Testis (tissue), 5 donors: Measurements from ENCODE around the gene ORMDL2. TPM values are rescaled to one million over a fixed set of nuclear protein-coding genes. Genes with fewer than 3 reads are reported as not detected.

Source experiments
- DNase-seq: peaks from one replicate; pipeline ENCODE4 v3.0.0-alpha.2; 2019
- H3K27ac ChIP-seq, 2 donors: fragments of 200-600 bp; sonication (generic); one replicate each; pipeline ENCODE4 v1.5.1; 2019
- H3K27me3 ChIP-seq: fragments of 200-600 bp; sonication (generic); one replicate; pipeline ENCODE4 v1.5.1; 2019
- H3K36me3 ChIP-seq: fragments of 200-600 bp; sonication (generic); one replicate; pipeline ENCODE4 v1.5.1; 2017; ENCODE audit warnings: low read depth; ENCODE audit errors: missing control alignments
- H3K4me1 ChIP-seq: fragments of 200-600 bp; sonication (generic); one replicate; pipeline ENCODE4 v1.5.1; 2019
- H3K4me3 ChIP-seq, 2 donors: fragments of 200-600 bp; sonication (generic); one replicate each; pipeline ENCODE4 v1.5.1; 2017 to 2019
- H3K9me3 ChIP-seq: fragments of 200-600 bp; sonication (generic); one replicate; pipeline ENCODE4 v1.5.1; 2017
- POLR2A ChIP-seq: fragments of 450-650 bp; IDR thresholded peaks from one replicate; pipeline ENCODE4 v1.6.1; 2017; ENCODE audit warnings: antibody characterized with exemption, mild to moderate bottlenecking, moderate library complexity
- WGBS, 2 donors: methylation state at CpG; one replicate each; pipeline ENCODE4 v1.1.5; 2018; 5-methylcytosine and 5-hydroxymethylcytosine counted together
- intact Hi-C: fragments of 100-400 bp; cut with DNase I; formaldehyde crosslinking; loops from one replicate; pipeline ENCODE4 v1.15.1; 2023; ENCODE audit warnings: low total_unique reads
- long read RNA-seq, 2 donors: transcript quantifications; one replicate each; lab custom pipeline, GENCODE V29; 2026
- polyA plus RNA-seq: library from polyadenylated mRNA; stranded (reverse); fragments of 350-450 nt; fragmentation: Illumina TruSeq; extraction: RNeasy Lipid Tissue Mini Kit (QIAGEN cat#74804); gene quantifications from one replicate; pipeline ENCODE4 v1.2.3, GENCODE V29; 2014; ENCODE audit warnings: low read depth, low replicate concordance; ENCODE audit not compliant: insufficient read depth
- total RNA-seq, 2 donors: library from RNA; depleted of rRNA; stranded (reverse); fragments of >200 nt; gene quantifications; one replicate each; pipeline ENCODE4 v1.2.3, GENCODE V29; 2016
- TF ChIP-seq, protein P1 (sequence below), 3 experiments: fragments of 450-650 bp in 2 of 3; fragments of 200-600 bp in 1 of 3; sonication (generic) in 1 of 3; IDR thresholded peaks; one replicate each; pipeline ENCODE4 v1.5.1; 2016 to 2019; ENCODE audit warnings: antibody characterized with exemption in 3 of 3, mild to moderate bottlenecking in 2 of 3, moderate library complexity in 1 of 3

ORMDL2 gene, protein sequence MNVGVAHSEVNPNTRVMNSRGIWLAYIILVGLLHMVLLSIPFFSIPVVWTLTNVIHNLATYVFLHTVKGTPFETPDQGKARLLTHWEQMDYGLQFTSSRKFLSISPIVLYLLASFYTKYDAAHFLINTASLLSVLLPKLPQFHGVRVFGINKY
- total RNA-seq (10 to 100 TPM; 16.2 to 18.6 TPM), polyA plus RNA-seq (82.4 TPM)
- long read RNA-seq, donor 1, transcript ORMDL2-201 (4 exons, 2,141 nt): major isoform, 30 of 53 reads
- long read RNA-seq, donor 1, partial matches to known transcripts: 20 of 53 reads
- long read RNA-seq, donor 1, other reads (novel, unspliced or antisense): 0 of 53 reads
- long read RNA-seq, donor 2, transcript ORMDL2-201 (4 exons, 2,141 nt): major isoform, 19 of 30 reads
- long read RNA-seq, donor 2, partial matches to known transcripts: 9 of 30 reads
- long read RNA-seq, donor 2, other reads (novel, unspliced or antisense): 0 of 30 reads

DNA sequence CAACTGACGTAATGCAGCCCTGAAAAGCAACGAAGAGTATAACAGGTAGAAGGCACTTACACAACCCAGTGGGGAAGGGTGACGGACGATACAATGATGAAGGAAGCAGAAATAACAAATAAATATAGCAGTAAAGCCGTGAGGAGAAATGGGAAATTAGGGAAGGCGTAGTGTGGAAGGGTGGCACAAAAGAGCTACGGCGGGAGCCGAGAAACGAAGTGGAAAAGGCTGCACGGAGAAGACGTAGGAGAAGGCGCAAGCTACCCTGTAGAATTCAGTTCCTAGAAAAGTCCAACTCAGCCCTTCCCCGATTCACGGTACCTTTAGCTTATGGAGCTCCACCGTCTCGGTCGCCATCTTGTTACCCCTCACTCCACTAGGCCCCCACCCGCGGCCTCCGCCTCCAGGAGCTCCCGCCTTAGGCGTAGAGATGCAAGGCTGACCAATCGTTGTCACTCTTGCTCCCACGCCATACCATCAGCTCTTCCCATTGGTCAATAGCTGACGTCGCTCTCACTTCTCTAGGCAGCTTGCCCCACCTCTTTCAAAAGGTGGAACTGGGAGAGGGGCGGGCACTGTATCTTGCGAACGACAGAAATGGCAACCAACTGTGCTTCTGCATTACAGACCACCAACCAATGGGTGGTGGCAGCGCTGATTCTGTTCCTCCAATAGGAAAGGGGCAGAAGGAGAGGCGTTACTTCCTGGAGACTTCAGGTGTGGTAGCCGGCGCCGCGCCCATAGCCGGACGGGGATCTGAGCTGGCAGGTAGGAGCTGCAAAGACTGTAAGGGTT lies at the start of gene ORMDL2, which contains the start of gene SARNP:
Gene ORMDL2, plus strand, starts transcription at position 697 of the 795 bp plus-strand sequence. CDS start 959 bp downstream, outside the sequence.
Gene SARNP, minus strand, starts transcription at position 380 of the 795 bp plus-strand sequence. Its CDS starts 23 bp downstream, at position 357.
- peak; percentile 100 for DNase-seq
- peak within 1 kb of the TSS; percentile 93 to 94 for H3K27ac ChIP-seq
- no peaks in the 10 kb centered on the region for H3K27me3 ChIP-seq
- 0% methylated on average over 38 of the region's 38 CpGs for WGBS, 2 donors
- H3K36me3 ChIP-seq: no peaks in the 10 kb centered on the region
- H3K4me3 ChIP-seq: peak within 1 kb of the TSS; percentile 89 to 93
- no peaks in the 10 kb centered on the region for H3K9me3 ChIP-seq
- TF ChIP-seq, protein P1, sequence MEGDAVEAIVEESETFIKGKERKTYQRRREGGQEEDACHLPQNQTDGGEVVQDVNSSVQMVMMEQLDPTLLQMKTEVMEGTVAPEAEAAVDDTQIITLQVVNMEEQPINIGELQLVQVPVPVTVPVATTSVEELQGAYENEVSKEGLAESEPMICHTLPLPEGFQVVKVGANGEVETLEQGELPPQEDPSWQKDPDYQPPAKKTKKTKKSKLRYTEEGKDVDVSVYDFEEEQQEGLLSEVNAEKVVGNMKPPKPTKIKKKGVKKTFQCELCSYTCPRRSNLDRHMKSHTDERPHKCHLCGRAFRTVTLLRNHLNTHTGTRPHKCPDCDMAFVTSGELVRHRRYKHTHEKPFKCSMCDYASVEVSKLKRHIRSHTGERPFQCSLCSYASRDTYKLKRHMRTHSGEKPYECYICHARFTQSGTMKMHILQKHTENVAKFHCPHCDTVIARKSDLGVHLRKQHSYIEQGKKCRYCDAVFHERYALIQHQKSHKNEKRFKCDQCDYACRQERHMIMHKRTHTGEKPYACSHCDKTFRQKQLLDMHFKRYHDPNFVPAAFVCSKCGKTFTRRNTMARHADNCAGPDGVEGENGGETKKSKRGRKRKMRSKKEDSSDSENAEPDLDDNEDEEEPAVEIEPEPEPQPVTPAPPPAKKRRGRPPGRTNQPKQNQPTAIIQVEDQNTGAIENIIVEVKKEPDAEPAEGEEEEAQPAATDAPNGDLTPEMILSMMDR (IDR thresholded peaks at IDR 0.05): peak in 1 of 3 experiments; percentile 23
- no peak for TF ChIP-seq POLR2A
- intact Hi-C loops: no loop called here
- peaks cover 21% of the 10 kb centered on the region for H3K4me1 ChIP-seq

DNA sequence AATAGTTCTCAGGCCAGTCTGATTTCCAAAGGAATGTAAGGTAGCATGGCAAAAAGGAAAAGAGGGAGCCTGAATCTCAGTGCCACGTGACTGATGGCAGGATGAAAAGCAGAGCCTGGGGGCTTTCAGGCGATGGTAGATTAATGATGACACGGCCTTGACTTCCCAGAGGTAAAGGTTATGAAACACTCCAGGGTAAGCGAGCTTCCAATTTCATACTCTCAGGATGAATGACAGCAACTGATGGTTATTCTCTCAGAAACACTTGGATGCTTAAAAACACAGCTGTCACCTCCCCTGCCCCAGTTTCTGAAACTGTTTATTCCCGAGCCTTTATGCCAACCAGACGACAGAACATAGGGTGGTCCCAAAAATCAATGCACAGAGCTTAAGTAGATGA lies 46.1 kb upstream of the ORMDL2 start:
- H3K4me3 ChIP-seq: no peak overlapping the region
- H3K36me3 ChIP-seq: no peaks in the 10 kb centered on the region
- no peak for DNase-seq
- no peaks in the 10 kb centered on the region for H3K9me3 ChIP-seq
- H3K27ac ChIP-seq: no peak overlapping the region
- intact Hi-C loops: no loop called here
- TF ChIP-seq POLR2A: no peak
- TF ChIP-seq, protein P1 (IDR thresholded peaks at IDR 0.05): no peak
- H3K4me1 ChIP-seq: no peaks in the 10 kb centered on the region
- 71 to 73% methylated on average over 6 of the region's 6 CpGs for WGBS, 2 donors
- no peaks in the 10 kb centered on the region for H3K27me3 ChIP-seq

DNA sequence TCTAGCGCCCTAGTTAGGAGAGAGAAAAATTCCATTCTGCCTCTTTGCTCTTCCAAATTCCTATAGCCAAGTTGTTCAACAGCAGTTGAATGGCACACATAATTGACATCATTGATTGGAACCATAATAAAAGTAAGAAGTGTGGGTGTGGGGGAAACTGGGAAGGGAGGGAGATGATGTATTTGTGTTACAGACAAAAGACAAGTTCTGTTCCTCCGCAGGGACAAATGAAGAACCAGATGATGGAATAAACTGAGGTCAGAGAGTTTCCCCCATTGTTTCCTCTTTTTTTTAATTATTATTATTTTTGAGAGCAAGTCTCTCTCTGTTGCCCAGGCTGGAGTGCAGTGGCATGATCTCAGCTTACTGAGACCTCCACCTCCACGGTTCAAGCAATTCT lies 40.0 kb upstream of the ORMDL2 start:
- WGBS, 2 donors: 89 to 95% methylated on average over 3 of the region's 3 CpGs
- DNase-seq: no peak
- no peaks in the 10 kb centered on the region for H3K4me1 ChIP-seq
- no peaks in the 10 kb centered on the region for H3K36me3 ChIP-seq
- TF ChIP-seq POLR2A: no peak
- no peaks in the 10 kb centered on the region for H3K9me3 ChIP-seq
- H3K27ac ChIP-seq: no peak overlapping the region
- H3K27me3 ChIP-seq: no peaks in the 10 kb centered on the region
- intact Hi-C loops: no loop called here
- no peak overlapping the region for H3K4me3 ChIP-seq

DNA sequence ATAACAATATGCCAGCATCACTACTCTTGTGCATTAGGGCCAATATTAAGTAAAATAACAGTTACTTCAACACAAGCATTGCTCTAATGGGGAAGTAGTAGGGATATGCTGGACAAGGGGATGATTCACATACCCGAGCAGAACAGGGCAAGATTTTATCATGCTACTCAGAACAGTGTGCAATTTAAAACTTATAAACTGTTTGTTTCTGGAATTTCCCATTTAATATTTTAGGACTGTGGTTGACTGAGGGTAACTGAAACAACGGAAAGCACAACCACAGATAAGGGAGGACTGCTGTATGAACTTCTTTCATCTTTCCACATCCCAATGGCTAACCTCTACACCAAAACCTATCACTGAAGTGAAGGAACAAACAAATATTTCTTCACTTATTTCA lies 37.2 kb upstream of the ORMDL2 start:
- H3K4me1 ChIP-seq: no peaks in the 10 kb centered on the region
- no peak for DNase-seq
- intact Hi-C loops: no loop called here
- H3K27me3 ChIP-seq: no peaks in the 10 kb centered on the region
- H3K9me3 ChIP-seq: no peaks in the 10 kb centered on the region
- no peak for TF ChIP-seq POLR2A
- TF ChIP-seq, protein P1 (IDR thresholded peaks at IDR 0.05): no peak
- no peak overlapping the region for H3K27ac ChIP-seq
- H3K4me3 ChIP-seq: no peak overlapping the region
- no peaks in the 10 kb centered on the region for H3K36me3 ChIP-seq
- 31 to 38% methylated on average over 2 of the region's 2 CpGs for WGBS, 2 donors

DNA sequence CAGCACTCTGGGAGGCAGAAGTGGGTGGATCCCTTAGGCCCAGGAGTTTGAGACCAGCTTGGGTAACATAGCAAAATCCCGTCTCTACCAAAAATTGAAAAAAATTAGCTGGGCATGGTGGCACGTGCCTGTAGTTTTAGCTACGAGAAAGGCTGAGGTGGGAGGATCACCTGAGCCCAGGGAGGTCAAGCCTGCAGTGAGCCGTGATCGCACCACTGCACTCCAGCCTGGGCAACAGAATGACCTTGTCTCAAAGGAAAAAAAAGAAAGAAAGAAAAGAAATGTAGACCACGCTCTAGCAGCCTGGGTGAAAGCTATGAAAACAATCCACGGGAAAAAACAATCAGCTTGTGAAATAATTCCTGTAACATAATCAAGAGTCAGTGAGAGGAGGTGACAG lies 29.3 kb upstream of the ORMDL2 start:
- H3K4me3 ChIP-seq: no peak overlapping the region
- WGBS, 2 donors: 64 to 87% methylated on average over 7 of the region's 7 CpGs
- H3K9me3 ChIP-seq: no peaks in the 10 kb centered on the region
- TF ChIP-seq, protein P1 (IDR thresholded peaks at IDR 0.05): no peak
- no peak overlapping the region for H3K27ac ChIP-seq
- intact Hi-C loops: no loop called here
- no peaks in the 10 kb centered on the region for H3K27me3 ChIP-seq
- no peak for DNase-seq
- H3K4me1 ChIP-seq: no peaks in the 10 kb centered on the region
- H3K36me3 ChIP-seq: no peaks in the 10 kb centered on the region
